ENCODE results near the gene BAD. TPM values are rescaled to one million over a fixed set of nuclear protein-coding genes. Genes with fewer than 3 reads are reported as not detected.

The BAD gene
- total and polyA plus RNA-seq, 2 of the 13 experiments (the other 11 are each of a cell fraction or from before 2014, with no cell fraction given), result 17.9 to 28.5 TPM

DNA sequence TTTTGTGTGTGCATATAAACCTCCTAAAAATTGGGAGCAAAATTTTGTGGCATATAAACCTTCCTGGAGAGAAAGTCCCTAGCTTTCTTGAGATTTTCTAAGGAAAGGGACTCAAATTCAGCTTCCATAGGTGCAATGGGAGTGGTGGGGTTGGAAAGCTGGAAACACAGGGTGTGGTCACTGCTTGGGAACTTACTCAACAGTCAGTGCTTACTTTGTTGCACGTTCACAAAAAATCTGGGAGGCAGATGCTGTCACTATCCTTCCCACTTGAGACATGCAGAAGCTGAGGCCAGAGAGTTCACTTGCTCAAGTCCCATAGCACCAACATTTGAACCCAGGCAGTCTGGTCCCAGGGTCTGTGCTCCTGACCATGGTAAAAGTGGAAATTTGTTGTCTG lies 11.8 kb upstream of the BAD start (continued):
- TF ChIP-seq, protein P1, sequence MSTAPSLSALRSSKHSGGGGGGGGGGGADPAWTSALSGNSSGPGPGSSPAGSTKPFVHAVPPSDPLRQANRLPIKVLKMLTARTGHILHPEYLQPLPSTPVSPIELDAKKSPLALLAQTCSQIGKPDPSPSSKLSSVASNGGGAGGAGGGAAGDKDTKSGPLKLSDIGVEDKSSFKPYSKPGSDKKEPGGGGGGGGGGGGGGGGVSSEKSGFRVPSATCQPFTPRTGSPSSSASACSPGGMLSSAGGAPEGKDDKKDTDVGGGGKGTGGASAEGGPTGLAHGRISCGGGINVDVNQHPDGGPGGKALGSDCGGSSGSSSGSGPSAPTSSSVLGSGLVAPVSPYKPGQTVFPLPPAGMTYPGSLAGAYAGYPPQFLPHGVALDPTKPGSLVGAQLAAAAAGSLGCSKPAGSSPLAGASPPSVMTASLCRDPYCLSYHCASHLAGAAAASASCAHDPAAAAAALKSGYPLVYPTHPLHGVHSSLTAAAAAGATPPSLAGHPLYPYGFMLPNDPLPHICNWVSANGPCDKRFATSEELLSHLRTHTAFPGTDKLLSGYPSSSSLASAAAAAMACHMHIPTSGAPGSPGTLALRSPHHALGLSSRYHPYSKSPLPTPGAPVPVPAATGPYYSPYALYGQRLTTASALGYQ (CRISPR knock-in tag; IDR thresholded peaks at IDR 0.05), result no peak
- no peak for TF ChIP-seq MTF1 (CRISPR knock-in tag; IDR thresholded peaks at IDR 0.05)
- TF ChIP-seq, protein P2, sequence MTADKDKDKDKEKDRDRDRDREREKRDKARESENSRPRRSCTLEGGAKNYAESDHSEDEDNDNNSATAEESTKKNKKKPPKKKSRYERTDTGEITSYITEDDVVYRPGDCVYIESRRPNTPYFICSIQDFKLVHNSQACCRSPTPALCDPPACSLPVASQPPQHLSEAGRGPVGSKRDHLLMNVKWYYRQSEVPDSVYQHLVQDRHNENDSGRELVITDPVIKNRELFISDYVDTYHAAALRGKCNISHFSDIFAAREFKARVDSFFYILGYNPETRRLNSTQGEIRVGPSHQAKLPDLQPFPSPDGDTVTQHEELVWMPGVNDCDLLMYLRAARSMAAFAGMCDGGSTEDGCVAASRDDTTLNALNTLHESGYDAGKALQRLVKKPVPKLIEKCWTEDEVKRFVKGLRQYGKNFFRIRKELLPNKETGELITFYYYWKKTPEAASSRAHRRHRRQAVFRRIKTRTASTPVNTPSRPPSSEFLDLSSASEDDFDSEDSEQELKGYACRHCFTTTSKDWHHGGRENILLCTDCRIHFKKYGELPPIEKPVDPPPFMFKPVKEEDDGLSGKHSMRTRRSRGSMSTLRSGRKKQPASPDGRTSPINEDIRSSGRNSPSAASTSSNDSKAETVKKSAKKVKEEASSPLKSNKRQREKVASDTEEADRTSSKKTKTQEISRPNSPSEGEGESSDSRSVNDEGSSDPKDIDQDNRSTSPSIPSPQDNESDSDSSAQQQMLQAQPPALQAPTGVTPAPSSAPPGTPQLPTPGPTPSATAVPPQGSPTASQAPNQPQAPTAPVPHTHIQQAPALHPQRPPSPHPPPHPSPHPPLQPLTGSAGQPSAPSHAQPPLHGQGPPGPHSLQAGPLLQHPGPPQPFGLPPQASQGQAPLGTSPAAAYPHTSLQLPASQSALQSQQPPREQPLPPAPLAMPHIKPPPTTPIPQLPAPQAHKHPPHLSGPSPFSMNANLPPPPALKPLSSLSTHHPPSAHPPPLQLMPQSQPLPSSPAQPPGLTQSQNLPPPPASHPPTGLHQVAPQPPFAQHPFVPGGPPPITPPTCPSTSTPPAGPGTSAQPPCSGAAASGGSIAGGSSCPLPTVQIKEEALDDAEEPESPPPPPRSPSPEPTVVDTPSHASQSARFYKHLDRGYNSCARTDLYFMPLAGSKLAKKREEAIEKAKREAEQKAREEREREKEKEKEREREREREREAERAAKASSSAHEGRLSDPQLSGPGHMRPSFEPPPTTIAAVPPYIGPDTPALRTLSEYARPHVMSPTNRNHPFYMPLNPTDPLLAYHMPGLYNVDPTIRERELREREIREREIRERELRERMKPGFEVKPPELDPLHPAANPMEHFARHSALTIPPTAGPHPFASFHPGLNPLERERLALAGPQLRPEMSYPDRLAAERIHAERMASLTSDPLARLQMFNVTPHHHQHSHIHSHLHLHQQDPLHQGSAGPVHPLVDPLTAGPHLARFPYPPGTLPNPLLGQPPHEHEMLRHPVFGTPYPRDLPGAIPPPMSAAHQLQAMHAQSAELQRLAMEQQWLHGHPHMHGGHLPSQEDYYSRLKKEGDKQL (CRISPR knock-in tag; IDR thresholded peaks at IDR 0.05; ENCODE audit: low read depth), result no peak
- no peak for TF ChIP-seq MBD4 (IDR thresholded peaks at IDR 0.05; ENCODE audit: borderline replicate concordance, low read length)
- no peak for TF ChIP-seq CC2D1A (CRISPR knock-in tag; IDR thresholded peaks at IDR 0.05)
- no peak for TF ChIP-seq ZMAT3 (CRISPR knock-in tag; conservative IDR thresholded peaks at IDR 0.05)

DNA sequence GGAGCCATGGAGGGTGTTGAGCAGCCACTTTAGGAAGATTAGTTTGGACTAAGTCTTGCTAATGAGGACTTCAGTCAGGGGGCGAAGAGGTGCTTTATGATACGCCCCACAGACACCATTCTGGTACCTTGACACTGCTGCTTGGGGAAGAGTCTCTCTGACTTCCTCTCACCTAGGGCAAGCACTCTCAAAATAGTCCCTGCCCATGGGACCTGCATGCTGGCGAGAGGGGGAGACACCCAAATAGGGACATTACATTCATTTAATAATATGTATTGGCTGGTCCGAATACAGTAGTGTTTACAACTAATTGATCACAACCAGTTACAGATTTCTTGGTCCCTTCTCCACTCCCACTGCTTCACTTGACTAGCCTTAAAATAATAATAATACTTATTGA lies 11.3 kb upstream of the BAD start:
- H3K36me3 ChIP-seq (replicated peaks in 1 of 2; ENCODE audit: control insufficient read depth in 1 of 2, insufficient read depth in 2 of 2, low read length in 2 of 2), result no peaks in the 10 kb centered on the region
- H3K9ac ChIP-seq (ENCODE audit: insufficient read depth, low read depth, low read length), result no peak overlapping the region
- no peak for FAIRE-seq
- ChIA-PET POLR2A (no interaction called here), CTCF (ENCODE audit: low intra/inter-chr PET ratio, low total read pairs) (no interaction called here)
- no peak for DNase-seq (ENCODE audit: low spot score)
- WGBS (ENCODE audit: low lambda C conversion rate), result 27% methylated on average over 4 of the region's 4 CpGs
- no peak overlapping the region for H2AFZ ChIP-seq (ENCODE audit: low read length)
- no peak for ATAC-seq
- in situ Hi-C loops (cut with HindIII; ENCODE audit: extremely low pct_ligation_motif_present, low pct_unique_long_range_greater_than_20kb) (no loop called here), intact Hi-C loops (cut with micrococcal nuclease; ENCODE audit: unreplicated experiment) (no loop called here)
- BruUV-seq (replicated peaks), result no TSS peak
- peaks cover 15% of the 10 kb centered on the region for H3K4me1 ChIP-seq (ENCODE audit: insufficient read depth, low read length)
- no peak overlapping the region for H3K4me3 ChIP-seq (replicated peaks in 1 of 3; ENCODE audit: insufficient read depth in 1 of 3, low read depth in 2 of 3, low read length in 3 of 3)
- 0 out of 2 replicates have a peak, but pooled peaks cover 5% of the 10 kb centered on the region for H4K20me1 ChIP-seq (ENCODE audit: insufficient read depth, low read length)
- no peak overlapping the region for H3K4me2 ChIP-seq (ENCODE audit: low read depth, low read length)
- H3K27me3 ChIP-seq (ENCODE audit: control insufficient read depth in 1 of 2, insufficient read depth in 2 of 2, low read length in 2 of 2), result peaks cover 38 to 94% of the 10 kb centered on the region in 2 experiments
- H3K79me2 ChIP-seq (ENCODE audit: insufficient read depth, low read length), result no peaks in the 10 kb centered on the region
- no peaks in the 10 kb centered on the region for H3K9me3 ChIP-seq (ENCODE audit: low read length)
- H3K27ac ChIP-seq (ENCODE audit: extremely low read length, insufficient read depth, low read length), result no peak overlapping the region
- TF ChIP-seq, protein P3, sequence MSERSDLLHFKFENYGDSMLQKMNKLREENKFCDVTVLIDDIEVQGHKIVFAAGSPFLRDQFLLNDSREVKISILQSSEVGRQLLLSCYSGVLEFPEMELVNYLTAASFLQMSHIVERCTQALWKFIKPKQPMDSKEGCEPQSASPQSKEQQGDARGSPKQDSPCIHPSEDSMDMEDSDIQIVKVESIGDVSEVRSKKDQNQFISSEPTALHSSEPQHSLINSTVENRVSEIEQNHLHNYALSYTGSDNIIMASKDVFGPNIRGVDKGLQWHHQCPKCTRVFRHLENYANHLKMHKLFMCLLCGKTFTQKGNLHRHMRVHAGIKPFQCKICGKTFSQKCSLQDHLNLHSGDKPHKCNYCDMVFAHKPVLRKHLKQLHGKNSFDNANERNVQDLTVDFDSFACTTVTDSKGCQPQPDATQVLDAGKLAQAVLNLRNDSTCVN (CRISPR knock-in tag; IDR thresholded peaks at IDR 0.05; ENCODE audit: borderline replicate concordance), result no peak
- TF ChIP-seq PRPF4 (IDR thresholded peaks at IDR 0.05; ENCODE audit: low read depth, low read length, poor library complexity, severe bottlenecking) (no peak), ZNF543 (CRISPR knock-in tag; IDR thresholded peaks at IDR 0.05) (no peak), MAFG (CRISPR knock-in tag; IDR thresholded peaks at IDR 0.05) (no peak), ONECUT2 (CRISPR knock-in tag; IDR thresholded peaks at IDR 0.05) (no peak), RARG (CRISPR knock-in tag; IDR thresholded peaks at IDR 0.05; ENCODE audit: low read depth) (no peak), ZFP82 (CRISPR knock-in tag; IDR thresholded peaks at IDR 0.05; ENCODE audit: borderline replicate concordance) (no peak)
- TF ChIP-seq, protein P4, sequence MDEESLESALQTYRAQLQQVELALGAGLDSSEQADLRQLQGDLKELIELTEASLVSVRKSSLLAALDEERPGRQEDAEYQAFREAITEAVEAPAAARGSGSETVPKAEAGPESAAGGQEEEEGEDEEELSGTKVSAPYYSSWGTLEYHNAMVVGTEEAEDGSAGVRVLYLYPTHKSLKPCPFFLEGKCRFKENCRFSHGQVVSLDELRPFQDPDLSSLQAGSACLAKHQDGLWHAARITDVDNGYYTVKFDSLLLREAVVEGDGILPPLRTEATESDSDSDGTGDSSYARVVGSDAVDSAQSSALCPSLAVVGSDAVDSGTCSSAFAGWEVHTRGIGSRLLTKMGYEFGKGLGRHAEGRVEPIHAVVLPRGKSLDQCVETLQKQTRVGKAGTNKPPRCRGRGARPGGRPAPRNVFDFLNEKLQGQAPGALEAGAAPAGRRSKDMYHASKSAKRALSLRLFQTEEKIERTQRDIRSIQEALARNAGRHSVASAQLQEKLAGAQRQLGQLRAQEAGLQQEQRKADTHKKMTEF (CRISPR knock-in tag; IDR thresholded peaks at IDR 0.05), result no peak
